HG03571 (cell line): ENCODE results near the gene G2E3.
"Not testable (repeated sequence)": the region's sequence is repeated elsewhere in the genome, so short reads cannot be mapped to it uniquely, and the experiment has no call there.

Experiments
- ATAC-seq: cut with Tn5 transposase; IDR thresholded peaks from one replicate; pipeline ENCODE4 v1.9.1; 2021; ENCODE audit not compliant: unreplicated experiment

The G2E3 gene

DNA sequence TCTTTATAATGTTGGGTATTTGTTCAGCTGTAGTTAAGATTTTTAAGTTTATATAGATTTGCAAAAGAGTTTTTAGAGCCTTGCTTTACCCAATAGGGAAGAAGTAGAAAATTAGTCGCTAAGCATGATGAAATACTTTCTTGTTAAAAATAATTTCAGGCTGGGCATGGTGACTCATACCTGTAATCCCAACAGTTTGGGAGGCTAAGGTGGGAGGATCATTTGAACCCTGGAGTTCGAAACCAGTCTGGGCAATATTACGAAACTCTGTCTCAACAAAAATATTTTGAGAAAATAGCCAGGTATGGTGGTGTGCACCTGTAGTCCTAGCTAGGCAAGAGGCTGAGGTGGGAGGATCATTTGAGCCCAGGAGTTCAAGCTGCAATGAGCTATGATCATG is 44.4 kb downstream of the G2E3 start:
- no peak for ATAC-seq

GRCh38 chr14:30604696-30605095 is 45.7 kb downstream of the G2E3 start:
- ATAC-seq, result not testable (repeated sequence)

- ATAC-seq, result no peak
These were observed 48.3 kb downstream of the G2E3 start for GRCh38 chr14:30607156-30607780.

- ATAC-seq, result no peak
These were observed 49.6 kb downstream of the G2E3 start for GRCh38 chr14:30608533-30609006.

DNA sequence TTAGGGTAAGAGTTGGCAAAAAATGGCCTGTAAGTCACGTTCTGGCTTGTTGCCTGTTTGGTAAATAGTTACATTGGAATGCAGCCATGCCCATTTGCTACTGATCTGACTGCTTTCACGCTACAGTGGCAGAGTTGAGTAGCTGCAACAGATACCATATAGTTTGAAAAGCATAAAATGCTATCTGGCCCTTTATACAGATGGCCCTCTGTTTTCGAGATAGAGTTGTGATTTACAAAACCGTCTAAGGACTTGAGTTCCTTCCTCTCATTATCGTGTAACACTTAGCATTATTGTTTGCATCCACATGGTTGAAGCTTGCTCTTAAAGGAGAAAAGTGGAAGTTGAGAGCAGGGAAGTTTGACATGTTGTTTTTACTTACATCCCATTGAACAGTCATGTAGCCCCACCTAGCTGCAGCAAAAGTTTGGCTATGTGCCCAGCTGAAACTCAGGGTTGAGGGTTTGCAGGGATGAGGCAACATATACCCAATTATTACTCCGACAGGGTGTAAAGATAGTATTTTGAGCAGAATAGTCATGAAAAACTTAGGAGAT is 51.9 kb downstream of the G2E3 start:
- ATAC-seq, result no peak

DNA sequence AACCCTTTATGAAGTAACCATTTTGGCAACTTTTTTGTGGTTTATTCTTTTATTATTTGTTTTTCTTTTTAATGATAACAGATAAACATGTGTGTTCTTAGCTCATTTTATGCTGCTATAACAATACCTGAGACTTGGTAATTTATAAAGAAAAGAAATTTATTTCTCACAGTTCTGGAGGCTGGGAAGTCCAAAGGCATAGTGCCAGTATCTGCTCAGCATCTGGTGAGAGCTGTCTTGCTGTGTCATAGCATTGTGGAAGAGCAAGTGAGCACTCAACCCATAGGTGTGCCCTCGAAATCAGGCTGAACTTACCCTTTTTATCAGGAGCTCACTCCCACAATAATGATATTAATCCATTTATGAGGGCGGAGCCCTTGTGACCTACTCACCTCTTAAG is 55.2 kb downstream of the G2E3 start:
- ATAC-seq, result no peak

- peak; percentile 35 for ATAC-seq
These were observed 61.2 kb downstream of the G2E3 start for GRCh38 chr14:30620178-30620577.

DNA sequence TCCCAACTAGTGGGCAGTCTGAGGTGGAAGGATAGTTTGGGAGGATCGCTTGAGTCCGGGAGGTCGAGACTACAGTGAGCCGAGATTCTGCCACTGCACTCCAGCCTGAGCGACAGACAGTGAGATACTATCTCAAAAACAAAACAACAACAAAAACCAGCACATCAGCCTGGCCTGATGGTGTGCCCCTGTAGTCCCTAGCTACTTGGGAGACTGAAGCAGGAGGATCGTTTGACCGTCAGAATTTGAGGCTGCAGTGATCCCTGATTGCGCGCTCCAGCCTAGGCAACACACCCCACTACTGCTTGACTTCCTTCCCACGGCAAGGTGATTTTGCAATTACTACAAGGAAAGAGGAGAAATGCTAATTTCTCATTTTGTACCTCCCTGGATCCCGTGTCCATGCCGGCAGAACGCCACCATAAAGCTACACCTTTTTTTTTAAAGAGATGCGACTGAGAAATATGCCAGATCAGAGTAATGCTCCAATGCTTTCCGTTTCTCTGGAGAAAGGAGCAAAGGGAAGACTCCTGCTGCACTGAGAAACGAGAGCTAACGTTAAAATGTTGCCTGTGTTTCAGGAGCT is 62.5 kb downstream of the G2E3 start:
- no peak for ATAC-seq

- peak; percentile 90 for ATAC-seq
These were observed 63.2 kb downstream of the G2E3 start, which contains the start of gene SCFD1 for GRCh38 chr14:30621940-30622830. Gene SCFD1 (plus strand): TSS chr14:30622319. CDS start chr14:30622339, 20 bp downstream.

GRCh38 chr14:30623412-30624131 is 64.6 kb downstream of the G2E3 start:
- no peak for ATAC-seq

DNA sequence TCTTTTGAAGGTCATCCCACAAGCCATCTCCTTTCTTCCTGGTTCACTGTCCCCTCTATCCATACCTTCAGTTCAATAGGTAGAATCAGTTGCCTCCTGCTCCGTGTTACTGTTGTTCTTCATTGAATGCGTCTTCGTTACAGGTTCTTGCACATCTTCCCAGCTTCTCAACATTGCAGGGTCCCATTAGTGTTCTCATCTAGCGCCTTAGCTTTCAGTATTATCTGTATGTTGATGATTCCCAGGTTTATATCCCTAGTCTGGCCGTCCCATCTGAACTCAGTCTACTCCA is 65.1 kb downstream of the G2E3 start:
- no peak for ATAC-seq

DNA sequence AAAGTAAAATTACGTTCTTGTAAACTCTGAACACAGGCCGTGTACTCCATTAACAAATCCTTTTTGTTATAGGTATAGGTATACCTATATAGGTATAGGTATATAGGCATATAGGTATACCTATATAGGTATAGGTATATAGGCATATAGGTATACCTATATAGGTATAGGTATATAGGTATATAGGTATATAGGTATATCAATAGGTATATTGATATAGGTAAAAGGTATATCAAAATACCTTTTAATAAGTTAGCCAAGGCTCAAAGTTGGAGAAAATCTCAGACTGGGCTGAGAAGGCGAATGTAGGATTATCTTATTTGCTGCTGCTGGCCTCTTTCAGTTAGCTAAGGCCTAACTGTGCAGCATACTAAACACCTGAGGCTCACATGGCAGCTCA is 66.6 kb downstream of the G2E3 start:
- ATAC-seq, result no peak

- ATAC-seq, result not testable (repeated sequence)
These were observed 70.5 kb downstream of the G2E3 start for GRCh38 chr14:30629432-30629831.

GRCh38 chr14:30630248-30630647 is 71.3 kb downstream of the G2E3 start:
- ATAC-seq, result no peak

DNA sequence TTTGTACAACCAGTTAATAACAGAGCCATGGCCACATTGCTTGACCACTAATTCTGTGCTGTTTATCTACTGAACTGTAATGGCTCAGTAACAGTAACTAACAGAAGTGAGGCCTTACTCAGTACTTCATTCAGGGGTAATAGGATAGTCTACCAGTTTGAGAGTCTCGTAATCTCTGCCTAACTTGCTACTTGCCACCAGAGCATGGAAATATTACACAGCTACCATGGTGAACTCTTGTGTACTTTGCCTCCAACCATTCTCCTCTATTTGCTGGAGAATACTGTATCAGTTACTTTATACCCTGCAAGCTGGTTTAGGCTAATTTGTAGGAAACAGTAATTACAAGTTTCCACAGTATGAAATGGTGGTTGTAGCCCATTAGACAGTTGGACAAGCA is 73.8 kb downstream of the G2E3 start:
- no peak for ATAC-seq

DNA sequence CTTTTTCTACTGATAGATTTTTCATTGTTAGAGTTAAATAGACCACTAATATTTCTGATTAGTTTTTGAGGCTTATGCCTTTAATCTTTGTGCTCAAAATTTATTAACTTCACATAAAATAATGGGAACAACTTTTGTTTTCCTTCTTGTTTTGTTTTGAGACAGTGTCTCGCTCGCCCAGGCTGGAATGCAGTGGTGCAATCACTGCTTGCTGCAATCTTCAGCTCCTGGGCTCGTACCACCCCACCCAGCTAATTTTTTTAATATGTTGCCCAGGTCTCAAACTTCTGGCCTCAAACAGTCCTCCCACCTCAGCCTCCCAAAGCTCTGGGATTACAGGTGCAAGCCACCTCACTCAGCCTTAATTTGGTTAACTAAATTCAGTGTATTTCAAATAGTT is 80.0 kb downstream of the G2E3 start:
- ATAC-seq, result no peak

DNA sequence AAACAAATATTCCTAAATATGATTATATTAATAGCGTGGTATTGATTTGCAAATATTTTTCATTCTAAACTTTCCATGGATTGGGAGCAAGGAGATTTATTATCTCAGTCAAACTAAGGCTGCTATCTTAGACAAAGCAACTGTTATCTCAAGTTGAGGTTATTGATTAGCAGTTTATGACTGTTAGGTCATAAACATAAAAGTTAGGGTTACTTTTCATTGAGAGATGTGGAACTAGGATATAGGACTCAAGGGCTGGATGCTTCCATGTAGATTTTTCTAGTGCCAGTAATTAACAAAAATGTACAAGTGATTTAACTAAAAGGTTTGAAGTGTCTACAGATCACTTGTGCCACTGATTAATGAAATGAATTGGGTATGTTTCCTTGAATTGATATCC is 82.2 kb downstream of the G2E3 start:
- ATAC-seq, result no peak

DNA sequence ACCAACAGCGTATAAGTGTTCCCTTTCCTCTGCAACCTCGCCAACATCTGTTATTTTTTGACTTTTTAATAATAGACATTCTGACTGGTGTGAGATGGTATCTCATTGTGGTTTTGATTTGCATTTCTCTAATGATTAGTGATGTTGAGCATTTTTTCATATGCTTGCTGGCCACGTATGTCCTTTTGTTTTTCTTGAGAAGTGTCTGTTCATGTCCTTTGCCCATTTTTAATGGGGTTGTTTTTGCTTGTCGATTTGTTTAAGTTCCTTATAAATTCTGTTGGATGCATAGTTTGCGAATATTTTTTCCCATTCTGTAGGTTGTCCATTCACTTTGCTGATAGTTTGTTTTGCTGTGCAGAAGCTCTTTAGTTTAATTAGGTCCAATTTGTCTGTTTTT is 85.5 kb downstream of the G2E3 start:
- not testable (repeated sequence) for ATAC-seq

DNA sequence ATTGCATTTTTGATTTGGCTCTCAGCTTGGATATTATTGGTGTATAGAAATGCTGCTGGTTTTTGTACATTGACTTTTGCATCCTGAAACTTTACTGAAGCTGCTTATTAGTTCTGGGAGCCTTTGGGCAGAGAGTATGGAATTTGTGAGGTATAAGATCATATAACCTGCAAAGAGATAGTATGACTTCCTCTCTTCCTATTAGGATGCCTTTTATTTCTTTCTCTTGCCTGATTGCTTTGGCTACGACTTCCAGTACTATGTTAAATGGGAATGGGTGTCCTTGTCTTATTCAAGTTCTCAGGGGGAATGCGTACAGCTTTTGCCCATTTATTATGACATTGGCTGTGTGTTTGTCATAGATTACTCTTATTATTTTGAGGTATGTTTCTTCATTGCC is 86.6 kb downstream of the G2E3 start:
- ATAC-seq, result no peak

DNA sequence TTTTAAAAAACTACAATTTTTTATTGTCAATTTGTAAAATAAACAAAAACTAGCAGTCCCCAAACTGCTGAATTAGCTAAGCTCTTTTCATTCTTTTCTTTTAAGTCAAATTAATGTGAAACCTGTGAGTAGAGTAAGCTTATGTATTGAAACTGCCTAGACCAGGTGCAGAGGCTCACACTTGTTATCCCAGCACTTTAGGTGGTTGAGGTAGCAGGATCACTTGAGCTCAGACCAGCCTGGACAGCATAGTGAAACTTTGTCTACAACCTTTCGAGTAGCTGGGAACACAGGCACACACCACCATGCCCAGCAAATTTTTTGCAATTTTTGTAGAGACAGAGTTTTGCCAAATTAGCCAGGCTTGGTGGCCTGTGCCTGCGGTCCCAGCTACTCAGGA is 89.5 kb downstream of the G2E3 start:
- no peak for ATAC-seq

DNA sequence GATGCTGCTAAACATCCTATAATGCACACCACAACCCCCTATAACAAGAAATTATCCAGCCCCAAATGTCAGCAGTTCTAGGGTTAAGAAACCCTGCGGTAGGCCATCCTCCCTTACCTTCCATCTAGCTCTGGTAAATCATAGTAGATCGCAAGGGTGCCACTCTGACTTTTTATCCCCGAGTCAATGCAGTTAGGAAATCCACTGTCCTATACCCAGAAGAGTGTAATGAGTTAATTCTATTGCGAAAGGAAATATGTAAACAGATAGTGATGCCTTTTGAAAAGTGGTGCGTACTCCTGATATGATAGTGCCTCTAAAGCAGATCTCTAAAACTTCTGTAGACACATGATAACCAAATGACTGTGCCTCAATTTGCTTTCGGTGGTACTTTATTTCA is 93.0 kb downstream of the G2E3 start:
- ATAC-seq, result no peak
